ENCODE results near the gene GJB2.

Gene GJB2

GRCh38 chr13:20191311-20192157 lies 1.2 kb downstream of the GJB2 start:
- DNase-seq, result no peak

- no peak for DNase-seq
Measured at GRCh38 chr13:20190481-20191310, 2.0 kb downstream of the GJB2 start.

GRCh38 chr13:20190076-20190475 lies 2.7 kb downstream of the GJB2 start:
- no peak for DNase-seq

GRCh38 chr13:20188667-20189553 lies 3.8 kb downstream of the GJB2 start:
- peak; percentile 46 for DNase-seq

GRCh38 chr13:20186771-20187170 lies 6.0 kb downstream of the GJB2 start:
- no peak for DNase-seq

- DNase-seq, result no peak
Measured at GRCh38 chr13:20185366-20186056, 7.2 kb downstream of the GJB2 start.

DNA sequence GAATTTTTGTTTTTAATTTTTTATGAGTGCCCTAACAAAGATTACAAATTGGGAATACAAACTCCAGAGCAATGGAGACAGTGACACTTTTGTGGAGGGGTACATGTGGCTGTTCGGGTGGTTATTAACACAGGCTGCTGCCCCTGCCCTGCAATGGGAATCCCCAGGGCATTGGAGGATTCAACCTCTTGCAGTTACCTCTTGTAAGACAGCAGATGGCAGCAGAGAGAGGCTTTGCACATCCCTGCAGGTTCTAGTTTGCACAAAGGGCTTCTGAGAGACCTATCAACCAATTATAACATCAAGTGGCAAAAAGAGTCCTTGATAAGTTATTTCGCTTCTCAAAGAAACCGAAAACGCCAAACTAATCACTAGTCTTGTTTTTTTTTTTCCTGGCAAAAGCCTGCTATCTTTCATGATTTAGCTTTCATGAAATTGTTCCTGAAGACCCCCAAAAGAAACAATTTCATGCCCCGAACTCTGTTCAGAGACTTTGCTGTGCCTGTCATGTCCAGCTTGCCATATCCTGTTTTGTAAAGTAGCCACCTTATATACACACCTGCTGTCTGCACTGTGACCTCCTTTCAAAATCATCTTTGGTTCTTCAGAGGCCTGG lies 10.4 kb downstream of the GJB2 start:
- peak; percentile 63 for DNase-seq

GRCh38 chr13:20181188-20181587 lies 11.6 kb downstream of the GJB2 start:
- no peak for DNase-seq

DNA sequence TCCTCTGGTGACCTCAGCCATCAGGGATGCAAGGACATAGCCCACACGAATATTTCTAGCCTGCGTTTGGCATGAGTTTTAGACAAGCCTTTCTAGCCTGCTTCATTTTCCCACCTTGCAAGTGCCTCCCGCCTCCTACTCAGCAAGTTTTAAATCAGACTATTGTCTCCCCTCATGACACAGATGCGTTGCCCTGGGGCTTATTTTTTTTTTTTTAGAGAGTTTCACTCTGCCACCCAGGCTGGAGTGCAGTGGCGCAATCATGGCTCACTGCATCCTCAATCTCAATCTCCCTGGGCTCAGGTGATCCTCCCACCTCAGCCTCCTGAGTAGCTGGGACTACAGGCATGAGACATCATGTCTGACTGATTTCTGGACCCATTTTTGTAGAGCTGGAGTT lies 14.6 kb downstream of the GJB2 start:
- no peak for DNase-seq

DNA sequence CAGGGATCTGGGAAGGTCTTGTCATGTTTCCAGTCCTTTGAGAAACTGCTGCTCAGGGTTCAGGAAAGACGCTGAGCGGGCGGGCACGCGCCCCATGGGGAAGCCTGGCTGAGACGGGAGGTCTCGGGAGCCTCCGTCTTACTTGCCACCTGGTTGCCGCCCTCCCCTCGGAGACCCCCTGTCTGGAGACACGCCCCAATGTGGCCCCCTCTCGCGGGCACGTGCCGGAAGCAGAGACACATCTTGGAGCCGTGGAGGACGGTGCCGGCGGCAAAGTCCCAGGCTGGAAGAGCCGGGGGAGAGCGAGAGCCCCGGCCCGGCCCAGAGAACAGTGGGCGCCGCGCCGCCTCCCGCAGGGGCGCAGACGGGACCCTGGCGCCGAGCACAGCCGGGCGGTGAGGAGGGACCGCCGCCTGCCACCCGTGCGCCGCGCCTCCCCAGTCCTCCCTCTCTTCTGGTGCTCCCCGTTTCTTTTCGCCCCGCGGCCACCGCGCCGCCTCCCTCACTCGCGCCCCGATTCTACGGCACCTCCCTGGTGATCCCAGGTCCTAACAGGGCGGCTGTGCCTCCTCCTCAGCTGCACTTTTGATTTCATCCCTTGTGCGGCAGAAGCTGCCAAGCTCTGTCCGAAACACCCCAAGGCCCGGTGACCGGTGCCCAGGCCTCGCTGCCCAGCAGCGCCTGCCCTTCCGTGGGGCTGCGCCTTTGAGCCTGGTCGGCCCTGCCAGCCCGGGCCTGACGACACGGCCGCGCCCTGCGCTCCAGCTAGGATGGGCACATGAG lies 15.5 kb downstream of the GJB2 start:
- DNase-seq, result no peak

- no peak for DNase-seq
Measured at GRCh38 chr13:20175907-20176652, 16.7 kb downstream of the GJB2 start.

DNA sequence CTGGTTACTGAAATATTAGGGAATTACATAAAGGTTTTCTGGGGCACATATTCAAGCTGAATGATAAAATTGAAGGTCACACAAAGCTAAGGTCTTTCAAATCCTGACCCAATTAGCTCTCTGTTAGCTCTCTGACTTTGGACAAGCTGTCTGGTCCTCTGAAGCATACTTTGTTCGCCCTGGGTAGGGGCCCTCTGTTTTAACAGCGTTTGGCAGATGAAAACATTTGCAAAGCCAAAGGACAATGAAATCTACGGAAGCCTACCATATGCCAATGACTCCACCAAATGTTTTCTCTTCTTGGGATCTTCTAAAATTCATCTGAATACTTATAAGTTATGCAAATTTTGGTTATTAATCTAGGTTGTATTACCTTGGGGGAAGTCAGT lies 17.3 kb downstream of the GJB2 start:
- DNase-seq, result no peak

- peak; percentile 86 for DNase-seq
Measured at GRCh38 chr13:20174656-20175405, 17.9 kb downstream of the GJB2 start.

- no peak for DNase-seq
Measured at GRCh38 chr13:20173116-20173746, 19.5 kb downstream of the GJB2 start.

DNA sequence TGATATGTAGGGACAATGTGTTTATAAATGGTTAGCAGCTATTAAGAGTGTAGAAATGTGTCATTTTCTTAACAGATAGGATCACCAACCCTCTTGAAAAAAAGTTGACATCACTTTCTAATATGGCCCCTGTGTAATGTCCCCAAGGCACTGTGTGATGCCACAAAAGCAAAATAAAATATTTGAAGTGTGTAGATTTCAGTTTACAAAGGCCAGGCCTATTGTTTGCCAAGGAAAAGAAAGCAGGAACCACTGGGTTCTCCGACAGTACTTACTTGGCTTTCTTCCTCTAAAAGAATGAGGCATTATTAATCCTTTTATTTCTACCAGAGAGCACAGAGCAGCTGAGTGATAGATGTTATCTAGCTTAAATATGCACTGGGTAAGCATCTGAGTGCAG lies 21.4 kb downstream of the GJB2 start:
- DNase-seq, result no peak

DNA sequence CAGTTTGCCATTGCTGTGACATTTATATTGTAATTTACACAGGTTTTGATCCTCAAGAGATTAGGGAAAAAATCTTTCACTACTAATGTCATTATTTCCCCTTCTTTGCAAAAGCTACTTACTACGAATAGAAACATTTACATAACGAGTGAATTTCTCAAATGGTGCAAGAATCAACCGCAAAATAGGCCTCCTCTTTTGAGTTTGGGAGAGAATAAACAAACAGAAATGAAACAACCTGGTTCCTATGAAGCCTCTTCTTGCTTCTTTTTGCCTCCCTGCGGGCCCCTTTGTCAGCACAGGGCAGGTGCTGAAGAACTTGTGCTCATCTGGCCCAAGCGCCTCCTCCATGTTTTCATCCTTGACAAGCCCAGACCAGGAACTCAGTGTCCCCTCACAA lies 21.8 kb downstream of the GJB2 start:
- no peak for DNase-seq

GRCh38 chr13:20168396-20168795 lies 24.3 kb downstream of the GJB2 start:
- no peak for DNase-seq

DNA sequence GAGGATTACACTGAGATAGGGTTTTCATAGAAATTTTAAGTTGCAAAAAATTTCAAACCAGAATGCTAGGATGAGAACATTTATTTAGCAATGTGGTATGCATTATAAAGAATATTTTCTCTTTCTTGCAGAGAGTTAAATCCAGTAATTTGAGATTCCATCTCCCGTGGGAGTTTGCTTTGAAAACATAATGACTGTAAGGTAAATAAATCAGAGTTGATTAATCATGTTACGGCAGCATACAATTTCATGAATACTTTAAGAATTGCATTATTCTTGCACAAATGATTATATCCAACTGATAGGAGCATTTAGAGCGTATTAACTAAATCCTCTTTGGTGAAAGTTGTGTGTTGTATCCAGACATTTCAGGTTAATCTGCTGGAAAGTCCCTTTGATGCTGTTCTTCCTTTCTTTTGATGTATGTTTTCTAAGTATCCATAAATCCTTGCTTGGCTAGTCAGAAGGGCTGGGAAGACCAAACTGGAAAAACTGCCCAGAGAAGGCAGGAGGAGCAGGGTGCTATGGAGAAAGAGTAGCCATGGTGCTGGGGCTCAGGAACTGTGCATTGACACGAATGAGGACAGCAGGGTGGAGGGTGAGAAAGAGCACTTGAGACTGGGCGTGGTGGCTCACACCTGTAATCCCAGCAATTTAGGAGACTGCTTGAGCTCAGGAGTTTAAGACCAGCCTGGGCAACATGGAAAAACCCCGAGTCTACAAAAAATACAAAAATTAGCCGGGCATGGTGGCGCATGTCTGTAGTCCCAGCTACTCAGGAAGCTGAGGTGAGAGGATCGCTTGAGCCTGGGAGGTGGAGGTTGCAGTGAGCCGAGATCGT lies 27.1 kb downstream of the GJB2 start:
- DNase-seq, result no peak

Data from CD4-positive, alpha-beta T cell treated with Interleukin-15 for 1 hour (primary cell).